ENCODE measurements around the gene ITIH4.
A peak's percentile ranks its signal among the peaks of the same experiment; 100 is the strongest.

ITIH4 gene

DNA sequence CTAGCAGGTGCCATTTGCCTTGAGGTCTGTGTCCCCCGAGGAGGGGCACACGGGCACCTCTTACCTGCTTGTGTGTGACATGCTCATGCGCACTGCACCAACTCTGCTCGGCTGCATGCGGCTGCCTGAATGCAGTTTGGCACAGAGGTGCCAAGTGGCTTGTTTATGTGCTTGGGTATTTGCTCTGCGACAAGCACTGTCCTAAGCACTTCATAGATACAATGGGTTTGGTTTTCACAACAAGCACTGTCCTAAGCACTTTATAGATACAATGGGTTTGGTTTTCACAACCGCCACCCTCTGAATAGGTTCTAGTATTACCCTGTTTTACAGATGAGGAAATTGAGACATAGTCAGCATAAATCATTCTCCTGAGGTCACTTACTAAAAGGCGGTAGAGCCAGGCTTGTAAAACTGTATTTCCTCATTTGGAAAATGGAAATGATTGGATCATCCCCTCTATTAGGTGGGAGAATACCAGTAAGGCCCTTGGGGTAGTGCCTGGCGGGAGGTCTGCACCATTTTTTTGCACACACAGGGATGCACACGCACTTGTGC, 487 bp downstream of the ITIH4 start:
- no peak for DNase-seq

DNA sequence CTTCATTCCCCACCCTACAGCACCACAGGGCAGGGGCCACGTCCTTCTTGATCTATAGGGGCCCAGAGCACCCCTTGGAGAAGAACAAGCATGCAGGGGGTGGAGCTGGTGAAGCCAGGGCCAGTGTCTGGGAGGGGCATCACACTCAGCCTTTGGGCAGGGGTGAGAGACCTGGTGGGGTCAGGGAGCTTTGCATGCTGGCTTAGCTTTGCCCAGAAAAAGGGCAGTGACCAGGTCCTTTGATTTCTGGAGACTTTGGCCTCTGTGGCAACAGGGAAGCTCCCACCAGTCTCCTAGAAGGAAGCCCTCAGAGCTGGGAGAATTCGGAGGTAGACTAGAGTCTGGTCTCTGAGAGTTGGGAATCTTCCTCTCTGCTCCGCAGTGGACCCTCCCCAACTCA, 990 bp downstream of the ITIH4 start:
- DNase-seq: no peak

- no peak for DNase-seq
Observed at GRCh38 chr3:52827866-52828376, 2.6 kb downstream of the ITIH4 start.

- no peak for DNase-seq
Observed at GRCh38 chr3:52827441-52827840, 3.0 kb downstream of the ITIH4 start.

DNA sequence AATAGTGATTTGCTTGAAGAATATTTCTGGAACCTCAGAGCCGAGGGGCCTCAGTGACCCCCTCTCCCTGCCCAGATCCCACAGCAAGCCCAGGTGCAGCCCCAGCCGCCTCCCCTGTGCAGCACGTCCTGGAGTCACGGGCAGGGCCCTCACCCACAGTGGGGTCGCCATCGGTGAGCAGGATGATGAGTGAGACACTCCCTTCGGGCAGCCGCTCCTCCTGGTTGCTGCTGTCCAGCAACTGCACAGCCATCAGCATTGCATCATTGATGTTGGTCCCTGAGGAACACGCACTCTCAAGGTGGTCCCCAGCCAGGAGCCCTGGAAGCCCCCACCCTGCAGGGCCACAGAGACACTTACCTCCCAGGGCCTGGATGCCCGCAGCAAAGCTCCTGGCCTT, 6.4 kb downstream of the ITIH4 start:
- DNase-seq: no peak

DNA sequence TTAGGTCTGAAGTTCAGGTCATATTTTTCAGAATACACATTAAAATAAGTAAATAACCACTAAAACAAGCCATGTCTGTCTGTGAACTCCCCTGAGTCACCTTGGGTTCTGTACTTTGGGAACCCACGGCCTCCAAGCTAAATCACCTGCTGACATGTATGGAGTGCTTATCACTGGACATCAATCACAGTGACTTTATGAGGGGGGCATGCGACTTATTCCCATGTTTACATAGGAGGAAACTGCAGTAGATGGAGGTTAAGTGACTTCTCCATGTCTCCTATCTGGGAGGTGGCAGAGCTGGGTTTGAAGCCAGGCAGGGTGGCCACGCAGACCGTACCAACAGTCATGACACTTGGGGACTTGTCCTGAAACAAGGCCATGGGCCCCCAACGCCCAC, 8.1 kb downstream of the ITIH4 start:
- DNase-seq: no peak

GRCh38 chr3:52820736-52821135, 9.7 kb downstream of the ITIH4 start:
- DNase-seq: peak; percentile 44 to 55

DNA sequence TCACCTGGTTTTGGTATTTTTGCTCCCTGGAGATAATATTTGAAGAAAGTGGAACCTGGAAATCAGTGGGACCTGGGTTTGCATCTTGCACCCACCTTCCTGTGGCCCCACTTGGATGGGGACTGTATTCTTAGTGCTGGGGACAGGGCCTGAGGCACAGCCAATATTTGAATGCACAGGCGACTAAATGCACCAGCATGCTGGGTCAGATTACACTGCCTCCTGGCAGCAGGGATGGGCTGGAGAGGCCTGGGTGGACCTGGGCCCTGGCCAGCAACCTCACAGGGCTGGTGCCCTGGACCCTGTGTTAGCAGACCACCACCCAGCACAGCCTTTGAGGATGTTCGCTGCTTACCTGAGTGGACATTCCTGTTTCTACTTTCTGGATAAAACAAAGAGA, 10.5 kb downstream of the ITIH4 start:
- no peak for DNase-seq

DNA sequence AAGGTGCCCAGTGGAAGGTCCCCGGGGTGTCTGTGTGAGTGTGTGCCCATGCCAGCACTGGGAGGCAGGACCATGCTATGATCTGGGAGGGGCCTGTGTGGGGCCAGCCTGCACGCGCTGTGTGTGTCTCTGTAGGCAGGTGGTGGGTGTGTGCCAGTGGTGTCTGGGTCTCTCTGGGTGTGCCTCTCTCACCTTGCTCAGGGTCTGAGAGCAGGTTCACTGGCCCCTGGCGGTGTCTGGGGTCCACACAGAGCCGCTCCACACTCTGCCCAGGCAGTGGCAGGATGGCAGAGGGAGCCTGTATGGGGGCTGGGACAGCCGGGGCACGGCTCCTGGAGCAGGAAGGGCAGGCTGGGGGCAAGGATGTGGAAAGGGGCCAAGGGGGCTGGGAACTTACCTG, 12.6 kb downstream of the ITIH4 start:
- DNase-seq: no peak

DNA sequence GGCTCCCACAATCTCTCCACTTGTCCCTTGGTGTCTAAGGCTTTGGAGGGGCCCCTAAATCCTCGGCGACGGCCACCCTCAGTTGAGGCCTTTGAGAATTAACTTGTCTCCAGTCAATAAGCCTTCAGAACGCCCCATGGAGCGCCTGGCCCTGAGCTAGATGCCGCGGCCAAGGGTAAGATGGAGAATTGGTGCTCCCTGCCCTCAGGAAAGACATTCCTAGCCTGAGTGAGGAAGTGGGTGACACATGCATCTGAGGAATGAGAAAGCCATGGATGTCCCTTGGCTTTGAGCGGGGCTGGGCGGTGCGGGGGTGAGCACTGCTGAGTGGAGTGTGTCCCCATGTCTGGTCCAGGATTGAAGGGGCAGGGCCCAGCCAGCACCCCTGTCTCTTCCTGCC, 13.3 kb downstream of the ITIH4 start:
- DNase-seq: no peak

GRCh38 chr3:52816654-52817053, 13.8 kb downstream of the ITIH4 start:
- no peak for DNase-seq

- no peak for DNase-seq
Observed at GRCh38 chr3:52816199-52816598, 14.3 kb downstream of the ITIH4 start.

DNA sequence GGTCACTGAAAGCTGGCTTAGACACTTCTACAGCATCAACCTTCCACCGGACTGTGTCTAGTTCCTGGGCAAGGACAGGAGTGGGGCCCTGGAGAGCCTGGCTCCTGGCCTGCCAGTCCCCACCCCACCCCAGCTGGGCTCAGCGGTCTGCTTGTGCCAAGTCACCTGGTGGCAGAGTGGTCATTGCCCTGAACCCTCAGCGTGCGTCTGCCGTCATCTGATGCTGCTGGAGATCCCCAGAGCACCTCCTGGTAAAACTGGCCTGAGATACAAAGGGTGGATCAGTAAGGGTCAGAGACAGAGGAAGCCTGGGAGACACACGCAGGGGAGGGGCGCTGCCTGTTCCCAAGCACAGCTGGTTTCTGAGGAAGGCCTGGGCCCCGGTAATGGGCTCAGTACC, 16.7 kb downstream of the ITIH4 start:
- no peak for DNase-seq

DNA sequence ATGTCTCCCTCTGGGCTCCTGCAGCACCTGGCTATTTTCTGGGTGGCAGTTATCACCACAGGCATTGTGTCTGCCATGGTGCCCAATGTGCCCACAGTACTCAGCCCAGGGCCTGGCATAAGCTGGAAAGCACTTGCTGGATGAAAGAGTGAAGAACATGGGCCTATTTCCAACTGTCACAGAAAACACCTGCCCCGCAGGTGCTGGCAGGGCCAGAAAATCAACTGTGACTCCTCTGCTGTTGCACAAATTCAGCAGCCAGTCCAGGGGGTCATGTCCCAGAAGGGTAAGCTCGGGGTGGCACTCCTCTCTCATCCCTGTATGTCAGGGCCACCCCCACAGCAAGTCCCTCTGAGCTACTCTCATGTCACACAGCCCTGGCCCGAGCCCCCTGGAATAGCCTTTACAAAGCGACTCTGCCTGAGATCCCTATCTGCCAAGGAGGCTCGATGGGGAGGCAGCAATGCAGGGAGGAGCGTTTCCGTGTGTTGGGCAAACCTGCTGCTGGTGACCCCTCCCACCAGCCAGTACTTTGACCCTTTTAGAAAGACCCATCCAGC, 18.9 kb downstream of the ITIH4 start:
- DNase-seq: no peak

DNA sequence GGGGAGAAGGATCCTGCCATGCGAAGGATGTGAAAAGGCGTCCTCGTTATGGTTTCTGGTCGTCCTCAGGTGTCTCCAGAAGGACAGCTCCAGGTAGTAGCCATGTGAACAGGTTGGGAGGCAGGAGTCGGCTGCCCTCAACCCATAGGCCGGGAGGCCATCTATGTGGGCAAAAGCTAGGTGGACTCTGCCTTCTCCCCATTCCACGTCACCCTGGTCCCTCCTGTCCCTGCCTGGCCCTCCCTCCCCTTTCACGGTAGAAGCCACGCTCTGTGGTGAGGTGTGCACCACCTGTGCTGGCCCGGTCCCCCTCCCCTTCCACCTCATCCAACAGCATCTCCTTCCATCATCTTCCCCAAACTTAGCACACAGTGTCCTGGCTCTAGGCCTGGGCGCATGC, 19.5 kb downstream of the ITIH4 start:
- no peak for DNase-seq

GRCh38 chr3:52809662-52810377, 20.7 kb downstream of the ITIH4 start:
- DNase-seq: no peak

DNA sequence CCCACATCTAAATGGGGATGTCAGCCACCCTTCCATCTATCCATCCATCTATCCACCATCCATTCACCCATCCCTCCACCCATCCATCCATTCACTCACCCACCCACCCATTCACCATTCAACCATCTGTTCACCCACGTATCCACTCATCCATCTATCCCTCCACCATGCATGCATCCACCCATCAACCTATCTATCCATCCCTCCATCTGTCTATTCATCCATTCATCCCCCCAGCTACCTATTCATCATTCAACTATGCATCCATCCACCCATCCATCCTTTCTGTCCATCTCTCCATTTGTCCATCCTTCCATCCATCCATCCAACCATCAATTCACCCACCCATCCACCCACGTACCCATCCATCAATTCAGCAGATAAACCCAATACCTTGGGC, 21.3 kb downstream of the ITIH4 start:
- no peak for DNase-seq

DNA sequence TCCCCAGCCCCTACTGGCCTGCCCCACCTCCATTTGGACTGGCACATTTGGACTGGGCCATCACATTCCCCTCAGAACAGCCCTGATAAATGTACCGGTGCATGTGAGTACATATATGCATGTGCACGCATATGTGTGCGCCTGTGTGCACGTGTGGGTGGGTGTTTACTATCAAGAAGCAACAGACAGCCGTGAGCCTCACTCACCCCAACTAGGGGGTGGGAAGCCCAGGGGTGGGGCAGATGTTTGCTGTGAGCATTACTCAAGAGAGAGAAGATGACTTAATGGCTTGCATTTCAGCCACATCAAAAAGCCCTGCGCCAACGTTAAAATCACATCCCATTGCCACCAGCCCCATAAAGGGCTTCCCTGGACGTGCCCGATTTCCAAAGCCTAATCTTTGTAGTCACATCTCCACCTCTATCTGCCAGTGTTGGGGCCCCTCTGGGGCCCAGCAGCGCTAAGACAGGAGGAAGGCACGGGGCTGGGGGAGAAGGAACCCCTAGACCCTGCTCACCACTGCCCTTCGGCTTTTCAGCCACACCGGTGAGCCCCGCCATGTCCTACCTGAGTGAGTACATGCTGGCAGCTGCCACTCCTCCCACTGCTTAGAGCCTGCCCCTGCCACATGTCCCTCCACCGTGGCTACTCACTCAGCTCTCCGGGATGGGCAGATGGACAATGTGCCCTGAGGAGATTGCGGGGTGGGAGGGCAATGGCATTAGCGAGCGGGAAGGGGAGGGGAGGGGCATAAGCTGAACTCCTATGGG, 25.0 kb downstream of the ITIH4 start:
- no peak for DNase-seq

- no peak for DNase-seq
Observed at GRCh38 chr3:52801839-52802238, 28.6 kb downstream of the ITIH4 start.

- DNase-seq: no peak
Observed at GRCh38 chr3:52800079-52800478, 30.4 kb downstream of the ITIH4 start.

DNA sequence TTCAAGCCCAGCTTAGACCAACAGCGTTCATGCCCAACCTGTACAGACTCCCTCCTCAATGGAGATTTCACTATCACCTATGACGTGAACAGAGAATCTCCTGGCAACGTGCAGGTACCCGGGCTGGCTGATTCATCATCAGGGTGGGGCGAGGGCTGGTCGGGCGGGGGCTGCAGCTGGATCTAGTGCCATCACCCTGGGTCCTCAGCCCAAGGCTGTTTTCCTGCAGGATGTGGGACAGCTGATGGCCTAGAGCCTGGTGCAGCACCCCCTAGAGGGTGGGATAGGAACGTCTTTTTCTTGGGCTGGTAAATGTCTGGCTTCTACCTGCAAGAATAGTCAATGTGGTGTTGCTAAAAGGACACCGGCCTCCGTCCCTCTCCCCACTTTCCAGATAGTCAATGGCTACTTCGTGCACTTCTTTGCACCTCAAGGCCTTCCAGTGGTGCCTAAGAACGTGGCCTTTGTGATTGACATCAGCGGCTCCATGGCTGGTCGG, 31.4 kb downstream of the ITIH4 start:
- DNase-seq: peak; percentile 44 to 47

DNA sequence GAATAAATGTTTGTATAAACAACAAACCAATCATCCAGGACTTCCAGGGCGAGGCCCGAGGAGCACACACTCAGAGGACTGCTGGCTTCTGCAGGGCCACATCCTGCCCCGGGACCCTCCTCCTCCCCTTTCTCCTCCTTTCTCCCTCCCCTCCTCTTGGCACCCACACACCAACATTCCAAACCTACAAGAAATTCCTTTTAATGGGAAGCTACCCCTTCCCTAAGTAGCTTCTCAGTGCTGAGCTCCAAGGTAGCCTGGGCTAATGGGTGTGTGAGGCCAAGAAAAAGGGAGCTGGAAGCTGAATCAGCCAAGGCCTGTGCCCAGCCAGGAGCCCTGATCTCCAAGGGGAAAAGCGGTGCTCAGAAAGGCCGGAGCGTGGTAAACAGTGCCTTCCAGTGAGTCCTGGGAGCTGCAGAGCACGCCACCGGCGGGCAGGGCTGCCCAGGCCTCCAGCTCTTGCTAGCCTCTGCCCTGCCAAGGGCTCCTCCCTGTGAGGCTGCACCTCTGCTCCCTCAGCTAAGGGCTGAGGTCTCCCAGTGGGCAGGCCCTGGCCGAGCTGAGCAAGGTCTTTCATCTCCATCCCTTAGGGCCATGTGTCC, 32.0 kb downstream of the ITIH4 start:
- DNase-seq: no peak

- DNase-seq: no peak
Observed at GRCh38 chr3:52796411-52796810, 34.1 kb downstream of the ITIH4 start.
